ENCODE measurements around the gene RFX1.

The RFX1 gene

GRCh38 chr19:13962699-13963602, 43.2 kb downstream of the RFX1 start:
- in situ Hi-C loops (cut with MboI; ENCODE audit: low sequenced_read_pairs): no loop called here

GRCh38 chr19:13961826-13962698, 44.1 kb downstream of the RFX1 start:
- in situ Hi-C loops (cut with MboI; ENCODE audit: low sequenced_read_pairs): no loop called here

GRCh38 chr19:13960863-13961784, 45.0 kb downstream of the RFX1 start:
- in situ Hi-C loops (cut with MboI; ENCODE audit: low sequenced_read_pairs): no loop called here

- in situ Hi-C loops (cut with MboI; ENCODE audit: low sequenced_read_pairs): no loop called here
These were observed 45.9 kb downstream of the RFX1 start for GRCh38 chr19:13959962-13960862.

GRCh38 chr19:13959141-13959961, 46.8 kb downstream of the RFX1 start:
- in situ Hi-C loops (cut with MboI; ENCODE audit: low sequenced_read_pairs): no loop called here

- in situ Hi-C loops (cut with MboI; ENCODE audit: low sequenced_read_pairs): no loop called here
These were observed 48.1 kb downstream of the RFX1 start for GRCh38 chr19:13958043-13958442.

- in situ Hi-C loops (cut with MboI; ENCODE audit: low sequenced_read_pairs): no loop called here
These were observed 49.1 kb downstream of the RFX1 start for GRCh38 chr19:13957051-13957450.

GRCh38 chr19:13956365-13956744, 49.8 kb downstream of the RFX1 start:
- in situ Hi-C loops (cut with MboI; ENCODE audit: low sequenced_read_pairs): no loop called here

- in situ Hi-C loops (cut with MboI; ENCODE audit: low sequenced_read_pairs): no loop called here
These were observed 50.3 kb downstream of the RFX1 start for GRCh38 chr19:13955662-13956364.

GRCh38 chr19:13954185-13954584, 51.9 kb downstream of the RFX1 start:
- in situ Hi-C loops (cut with MboI; ENCODE audit: low sequenced_read_pairs): no loop called here

- in situ Hi-C loops (cut with MboI; ENCODE audit: low sequenced_read_pairs): no loop called here
These were observed 53.1 kb downstream of the RFX1 start for GRCh38 chr19:13952931-13953531.

- in situ Hi-C loops (cut with MboI; ENCODE audit: low sequenced_read_pairs): no loop called here
These were observed 53.8 kb downstream of the RFX1 start, which contains the start of gene DCAF15 for GRCh38 chr19:13952154-13952930. TSS of gene DCAF15 (plus strand) at chr19:13952509. CDS start at chr19:13952513, 4 bp downstream.

GRCh38 chr19:13951799-13952153, 54.3 kb downstream of the RFX1 start:
- in situ Hi-C loops (cut with MboI; ENCODE audit: low sequenced_read_pairs): no loop called here

- in situ Hi-C loops (cut with MboI; ENCODE audit: low sequenced_read_pairs): no loop called here
These were observed 55.1 kb downstream of the RFX1 start for GRCh38 chr19:13951043-13951442.

GRCh38 chr19:13946414-13946813, 59.7 kb downstream of the RFX1 start:
- in situ Hi-C loops (cut with MboI; ENCODE audit: low sequenced_read_pairs): no loop called here

GRCh38 chr19:13942023-13942684, 64.0 kb downstream of the RFX1 start:
- in situ Hi-C loops (cut with MboI; ENCODE audit: low sequenced_read_pairs): no loop called here
